H9 (cell line): ENCODE measurements around the gene WASF3. TPM values are rescaled to one million over a fixed set of nuclear protein-coding genes. Genes with fewer than 3 reads are reported as not detected.

Experiments
- DNase-seq: peaks from one replicate; pipeline ENCODE4 v3.0.0-alpha.2; 2017
- H2AFZ ChIP-seq: one replicate; pipeline ENCODE4 v1.6.1; 2013; ENCODE audit warnings: mild to moderate bottlenecking, low read length, control low read depth, moderate library complexity
- H2AK5ac ChIP-seq: 2 replicates; pipeline ENCODE4 v1.6.1; 2013; ENCODE audit warnings: low read length, control low read depth, mixed read lengths; ENCODE audit not compliant: insufficient read length
- H2BK120ac ChIP-seq: one replicate; pipeline ENCODE4 v1.6.1; 2013; ENCODE audit warnings: low read depth, mild to moderate bottlenecking, low read length, control low read depth, inconsistent platforms; ENCODE audit not compliant: poor library complexity, severe bottlenecking
- H2BK12ac ChIP-seq: 2 replicates; pipeline ENCODE4 v1.6.1; 2013; ENCODE audit warnings: low read length, control low read depth, mixed read lengths, low read depth; ENCODE audit not compliant: insufficient read length
- H2BK15ac ChIP-seq: 2 replicates; pipeline ENCODE4 v1.6.1; 2013; ENCODE audit warnings: low read depth, low read length, control low read depth
- H2BK20ac ChIP-seq: one replicate; pipeline ENCODE4 v1.6.1; 2013; ENCODE audit warnings: low read depth, mild to moderate bottlenecking, low read length, control low read depth, inconsistent platforms; ENCODE audit not compliant: poor library complexity, severe bottlenecking
- H2BK5ac ChIP-seq: 2 replicates; pipeline ENCODE4 v1.6.1; 2013; ENCODE audit warnings: low read length, control low read depth, mixed read lengths; ENCODE audit not compliant: insufficient read length
- H3K14ac ChIP-seq: 2 replicates; pipeline ENCODE4 v1.6.1; 2013; ENCODE audit warnings: low read length, control low read depth; ENCODE audit not compliant: insufficient read depth
- H3K18ac ChIP-seq: 2 replicates; pipeline ENCODE4 v1.6.1; 2013; ENCODE audit warnings: low read depth, mild to moderate bottlenecking, mixed read lengths, low read length, control low read depth; ENCODE audit not compliant: insufficient read length
- H3K23ac ChIP-seq: 2 replicates; pipeline ENCODE4 v1.6.1; 2013; ENCODE audit warnings: low read length, control low read depth, mixed read lengths, low read depth; ENCODE audit not compliant: insufficient read length
- H3K23me2 ChIP-seq: 2 replicates; pipeline ENCODE4 v1.6.1; 2013; ENCODE audit warnings: low read depth, mild to moderate bottlenecking, mixed read lengths, low read length, control low read depth; ENCODE audit not compliant: insufficient read length, poor library complexity, severe bottlenecking
- H3K27ac ChIP-seq: 2 replicates; pipeline ENCODE4 v1.5.1; 2013; ENCODE audit warnings: low read length, control low read depth, mixed read lengths, low read depth; ENCODE audit not compliant: insufficient read length
- H3K27me3 ChIP-seq: 2 replicates; pipeline ENCODE4 v1.6.1; 2013; ENCODE audit warnings: low read length, control low read depth, inconsistent platforms; ENCODE audit not compliant: insufficient read depth
- H3K4ac ChIP-seq: 2 replicates; pipeline ENCODE4 v1.6.1; 2013; ENCODE audit warnings: low read depth, mild to moderate bottlenecking, control low read depth, inconsistent platforms, low read length, moderate library complexity
- H3K4me1 ChIP-seq: 2 replicates; pipeline ENCODE4 v1.6.1; 2013; ENCODE audit warnings: low read length, control low read depth, inconsistent platforms; ENCODE audit not compliant: insufficient read depth
- H3K4me2 ChIP-seq: 2 replicates; pipeline ENCODE4 v1.6.1; 2013; ENCODE audit warnings: low read length, control low read depth, mixed read lengths; ENCODE audit not compliant: insufficient read length, insufficient read depth
- H3K56ac ChIP-seq: 2 replicates; pipeline ENCODE4 v1.6.1; 2013; ENCODE audit warnings: low read depth, mild to moderate bottlenecking, mixed read lengths, low read length, control low read depth; ENCODE audit not compliant: insufficient read length
- H3K79me1 ChIP-seq: 2 replicates; pipeline ENCODE4 v1.6.1; 2013; ENCODE audit warnings: low read depth, mild to moderate bottlenecking, moderate library complexity, low read length, control low read depth, inconsistent platforms; ENCODE audit not compliant: insufficient read depth, poor library complexity, severe bottlenecking
- H3K79me2 ChIP-seq: 2 replicates; pipeline ENCODE4 v1.6.1; 2013; ENCODE audit warnings: low read length, control low read depth, inconsistent platforms; ENCODE audit not compliant: insufficient read depth
- H3K9ac ChIP-seq: 2 replicates; pipeline ENCODE4 v1.6.1; 2013; ENCODE audit warnings: low read length, control low read depth, mixed read lengths; ENCODE audit not compliant: insufficient read length; ENCODE audit errors: extremely low read depth
- H3K9me3 ChIP-seq: one replicate; pipeline ENCODE4 v1.6.1; 2013; ENCODE audit warnings: low read depth, low read length, inconsistent platforms; ENCODE audit not compliant: control insufficient read depth
- H3T11ph ChIP-seq: one replicate; pipeline ENCODE4 v1.6.1; 2013; ENCODE audit warnings: mild to moderate bottlenecking, low read length, control low read depth, inconsistent platforms
- H4K20me1 ChIP-seq: one replicate; pipeline ENCODE4 v1.6.1; 2013; ENCODE audit not compliant: control insufficient read depth, insufficient read length, insufficient read depth
- H4K5ac ChIP-seq: 2 replicates; pipeline ENCODE4 v1.6.1; 2013; ENCODE audit warnings: low read depth, mild to moderate bottlenecking, mixed read lengths, low read length, control low read depth; ENCODE audit not compliant: insufficient read length
- H4K8ac ChIP-seq: replicated peaks from 2 replicates; pipeline ENCODE4 v1.6.1; 2013; ENCODE audit warnings: low read length, control low read depth, mixed read lengths, low read depth; ENCODE audit not compliant: insufficient read length
- H4K91ac ChIP-seq: 2 replicates; pipeline ENCODE4 v1.6.1; 2013; ENCODE audit warnings: low read depth, mild to moderate bottlenecking, moderate library complexity, mixed read lengths, low read length, control low read depth; ENCODE audit not compliant: insufficient read length
- H3K27ac Mint-ChIP-seq, 3 experiments: 2 replicates in 2 of 3; 3 replicates in 1 of 3; pipeline ENCODE4 v1.8.0; 2020 to 2021; ENCODE audit warnings: mixed read lengths in 3 of 3, mild to moderate bottlenecking in 1 of 3, moderate library complexity in 1 of 3
- H3K27me3 Mint-ChIP-seq: 2 replicates; pipeline ENCODE4 v1.8.0; 2021; ENCODE audit warnings: low read depth, mild to moderate bottlenecking, moderate library complexity, mixed read lengths
- H3K36me3 Mint-ChIP-seq, 3 experiments: 2 replicates in 2 of 3; 3 replicates in 1 of 3; pipeline ENCODE4 v1.8.0; 2020 to 2021; ENCODE audit warnings: low read depth in 3 of 3, mixed read lengths in 3 of 3; ENCODE audit not compliant: insufficient read depth in 1 of 3
- H3K4me1 Mint-ChIP-seq, 2 experiments: 2 replicates each; pipeline ENCODE4 v1.8.0; 2020; ENCODE audit warnings: mixed read lengths in 2 of 2
- H3K4me3 Mint-ChIP-seq, 2 experiments: 2 replicates in 1 of 2; 3 replicates in 1 of 2; pipeline ENCODE4 v1.8.0; 2020 to 2021; ENCODE audit warnings: mild to moderate bottlenecking in 2 of 2, mixed read lengths in 2 of 2, moderate library complexity in 1 of 2
- H3K9me3 Mint-ChIP-seq, 2 experiments: 2 replicates in 1 of 2; 3 replicates in 1 of 2; pipeline ENCODE4 v1.8.0; 2020; ENCODE audit warnings: mild to moderate bottlenecking in 2 of 2, mixed read lengths in 2 of 2, moderate library complexity in 1 of 2
- CTCF ChIP-seq: fragments of 200-600 bp; sonication (generic); conservative IDR thresholded peaks from 3 replicates; pipeline ENCODE4 v1.8.0; 2021; ENCODE audit warnings: antibody characterized with exemption, mild to moderate bottlenecking
- WGBS: extraction: QIAGEN DNeasy Blood & Tissue Kit; methylation state at CpG from one replicate; pipeline ENCODE4 v1.1.7; 2013; ENCODE audit warnings: missing lambda C conversion rate, low lambda C conversion rate, mixed read lengths; ENCODE audit not compliant: insufficient read length; ENCODE audit errors: extremely low coverage; 5-methylcytosine and 5-hydroxymethylcytosine counted together
- total RNA-seq: library from RNA; stranded (reverse); gene quantifications from 2 replicates; pipeline ENCODE4 v1.2.1, GENCODE V29; 2021

WASF3 gene
- total RNA-seq, 1 experiment from 2014 or later, result 22.2 TPM

DNA sequence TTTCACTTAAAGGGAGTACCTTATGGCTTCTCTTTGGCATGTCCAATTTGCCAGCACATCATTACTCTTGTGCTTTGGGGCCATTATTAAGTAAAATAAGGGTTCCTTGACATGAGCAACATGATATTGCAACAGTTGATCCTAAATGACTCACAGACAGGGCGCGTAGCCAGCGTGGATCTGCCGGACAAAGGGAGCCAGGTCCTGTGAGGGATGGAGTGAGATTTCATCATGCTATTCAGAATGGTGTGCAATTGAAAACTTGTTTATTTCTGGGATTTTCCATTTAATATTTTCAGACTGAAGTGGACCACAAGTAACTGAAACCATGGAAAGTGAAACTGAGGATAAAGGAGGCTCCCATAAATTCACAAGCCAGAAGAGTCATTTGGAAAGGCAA, 48.6 kb upstream of the WASF3 start:
- Histone ChIP-seq H2BK5ac (no peak overlapping the region), H3K4ac (no peak overlapping the region), H4K91ac (no peak overlapping the region), H2BK12ac (no peak overlapping the region), H2BK20ac (no peak overlapping the region), H3K79me2 (no peaks in the 10 kb centered on the region), H4K8ac (no peak overlapping the region), H3K4me1 (no peaks in the 10 kb centered on the region), H4K20me1 (no peaks in the 10 kb centered on the region), H2AK5ac (no peak overlapping the region), H3K27me3 (no peaks in the 10 kb centered on the region), H2BK120ac (no peak overlapping the region), H2AFZ (no peak overlapping the region), H3K9ac (no peak overlapping the region), H2BK15ac (no peak overlapping the region), H4K5ac (no peak overlapping the region), H3K27ac (no peak overlapping the region), H3K79me1 (no peaks in the 10 kb centered on the region), H3K4me2 (no peak overlapping the region), H3K23me2 (no peaks in the 10 kb centered on the region), H3K18ac (no peak overlapping the region), H3K9me3 (peaks cover 22% of the 10 kb centered on the region), H3K14ac (no peak overlapping the region), H3T11ph (no peak overlapping the region), H3K56ac (no peak overlapping the region), H3K23ac (no peak overlapping the region)
- Mint-ChIP-seq H3K4me3 (no peak overlapping the region), H3K9me3 (peaks cover 29 to 44% of the 10 kb centered on the region in 2 experiments), H3K36me3 (peaks cover 16 to 29% (median 16%) of the 10 kb centered on the region in 3 experiments), H3K27me3 (peaks cover 2% of the 10 kb centered on the region; the same call in 1 of the 2 replicates), H3K27ac (no peak overlapping the region), H3K4me1 (peaks cover 0 to 5% of the 10 kb centered on the region in 2 experiments; a peak in 2 of 4 replicates)
- no peak for DNase-seq
- no CpG with 5 or more reads among the region's 4 CpGs for WGBS
- TF ChIP-seq CTCF, result no peak
